Fibroblast of gingiva (primary cell): ENCODE measurements around the gene HSDL1.

Source experiments
- DNase-seq: peaks from one replicate; pipeline ENCODE4 v3.0.0-alpha.2; 2011; ENCODE audit warnings: low read depth

HSDL1 gene

DNA sequence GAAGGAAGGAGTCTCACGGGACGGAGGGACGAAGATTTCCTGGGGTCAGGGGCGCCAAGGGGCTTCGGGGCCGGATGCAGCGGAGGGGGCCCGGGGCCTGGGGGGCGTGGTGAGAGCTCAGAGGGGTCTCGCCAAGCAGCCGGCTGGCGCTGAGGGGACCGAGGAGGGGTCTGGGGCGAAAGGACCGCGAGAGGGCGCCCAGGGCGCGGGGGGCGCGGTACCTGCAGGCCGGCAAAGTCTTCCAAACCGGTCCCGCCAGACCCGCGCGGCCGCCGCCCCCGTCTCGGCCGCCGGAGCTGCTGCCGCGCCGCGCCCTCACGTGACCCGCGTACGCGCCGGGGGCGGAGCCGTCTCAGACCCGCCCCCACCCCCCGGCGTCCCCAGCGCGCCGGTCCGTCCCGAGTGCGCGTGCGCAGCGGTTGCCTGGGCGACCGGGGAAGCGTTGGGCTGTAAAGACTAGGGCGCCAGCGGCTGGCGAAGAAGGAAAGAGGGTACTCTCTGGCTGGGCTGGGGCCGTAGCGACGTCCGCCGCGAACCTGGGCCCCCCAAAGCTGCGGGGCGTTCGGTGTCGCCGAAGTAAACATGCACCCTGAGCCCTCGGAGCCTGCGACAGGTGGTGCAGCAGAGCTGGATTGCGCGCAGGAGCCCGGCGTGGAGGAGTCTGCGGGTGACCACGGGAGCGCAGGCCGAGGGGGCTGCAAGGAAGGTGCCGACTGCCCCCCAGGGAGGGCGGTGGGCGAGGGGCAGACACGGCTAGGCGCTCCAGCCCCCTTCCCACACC is at the start of gene HSDL1, which contains the start of gene DNAAF1:
Gene HSDL1 (minus strand): TSS at position 319 of the 781 bp plus-strand sequence. CDS start 13,856 bp downstream, outside the sequence.
Gene DNAAF1 (plus strand): TSS at position 450 of the 781 bp plus-strand sequence. CDS start 133 bp downstream, at position 583.
- peak; percentile 76 for DNase-seq

DNA sequence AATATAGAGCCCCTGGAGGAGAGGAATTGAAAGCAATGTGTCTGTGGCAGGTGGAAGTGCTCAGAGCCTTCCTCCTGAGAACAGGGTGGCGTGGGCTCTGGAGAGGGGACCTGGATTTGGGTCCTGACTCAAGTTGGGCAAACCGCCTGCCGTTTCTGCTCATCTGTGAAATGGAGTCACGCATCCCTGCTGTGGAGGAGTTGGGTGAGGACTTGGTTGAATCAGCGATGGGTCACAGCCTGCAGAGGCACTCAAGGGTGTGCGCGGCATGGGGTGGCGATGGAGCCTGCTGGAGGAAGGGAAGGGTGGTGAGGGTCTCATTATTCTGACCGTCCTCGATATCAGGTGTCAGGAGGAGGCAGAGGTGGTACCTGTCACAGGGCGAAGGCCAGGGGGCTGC is 49.0 kb upstream of the HSDL1 start:
- DNase-seq, result no peak

GRCh38 chr16:84193480-84193879 is 48.5 kb upstream of the HSDL1 start:
- DNase-seq, result no peak

DNA sequence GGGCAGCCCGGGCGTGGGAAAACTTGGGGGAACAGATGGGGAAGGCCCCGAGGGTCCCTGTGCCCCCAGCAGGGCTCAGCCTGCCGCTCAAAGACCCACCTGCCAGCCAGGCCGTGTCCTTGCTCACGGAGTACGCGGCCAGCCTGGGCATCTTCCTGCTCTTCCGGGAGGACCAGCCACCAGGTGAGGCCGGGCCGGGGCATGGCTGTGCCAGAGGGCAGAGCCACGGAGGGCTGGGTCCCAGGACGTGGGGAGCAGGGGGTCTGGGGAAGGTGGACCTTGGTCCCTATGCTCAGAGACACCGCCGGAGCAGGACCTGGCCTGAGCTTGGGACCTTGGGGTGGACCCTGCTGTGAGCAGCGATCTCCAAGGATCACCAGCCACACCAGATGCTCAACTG is 46.5 kb upstream of the HSDL1 start:
- DNase-seq, result no peak

DNA sequence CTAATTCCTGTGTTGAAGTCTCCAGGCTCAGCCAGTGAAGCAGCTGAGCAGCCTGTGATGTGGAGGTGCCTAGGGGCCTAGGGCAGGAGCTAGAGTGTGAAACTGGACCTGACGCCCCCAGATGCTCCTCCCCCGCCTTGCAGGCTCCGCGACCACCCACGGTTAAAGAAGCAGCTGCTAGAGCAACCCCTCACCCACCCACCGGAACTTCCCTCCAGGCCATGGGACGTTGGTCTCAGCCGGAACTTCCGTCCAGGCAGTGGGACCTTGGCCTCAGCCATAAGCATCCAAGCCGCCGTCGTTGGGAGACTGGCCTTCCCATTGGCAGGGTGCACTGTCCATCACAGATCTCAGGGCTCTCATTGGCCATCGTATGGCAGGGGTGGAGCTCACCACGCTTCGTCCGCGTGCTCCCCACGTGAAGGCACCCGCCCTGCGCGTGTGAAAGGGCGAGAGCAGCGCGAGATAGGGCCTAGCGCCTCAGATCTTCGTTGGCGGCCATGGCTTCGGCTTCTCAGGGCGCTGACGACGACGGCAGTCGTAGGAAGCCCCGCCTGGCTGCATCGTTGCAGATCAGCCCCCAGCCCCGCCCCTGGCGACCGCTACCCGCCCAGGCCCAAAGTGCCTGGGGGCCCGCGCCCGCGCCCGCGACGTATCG is 45.9 kb upstream of the HSDL1 start, which contains the start of gene ADAD2:
Gene ADAD2 (plus strand): TSS at position 427 of the 658 bp plus-strand sequence. CDS start 74 bp downstream, at position 501.
- DNase-seq, result no peak

DNA sequence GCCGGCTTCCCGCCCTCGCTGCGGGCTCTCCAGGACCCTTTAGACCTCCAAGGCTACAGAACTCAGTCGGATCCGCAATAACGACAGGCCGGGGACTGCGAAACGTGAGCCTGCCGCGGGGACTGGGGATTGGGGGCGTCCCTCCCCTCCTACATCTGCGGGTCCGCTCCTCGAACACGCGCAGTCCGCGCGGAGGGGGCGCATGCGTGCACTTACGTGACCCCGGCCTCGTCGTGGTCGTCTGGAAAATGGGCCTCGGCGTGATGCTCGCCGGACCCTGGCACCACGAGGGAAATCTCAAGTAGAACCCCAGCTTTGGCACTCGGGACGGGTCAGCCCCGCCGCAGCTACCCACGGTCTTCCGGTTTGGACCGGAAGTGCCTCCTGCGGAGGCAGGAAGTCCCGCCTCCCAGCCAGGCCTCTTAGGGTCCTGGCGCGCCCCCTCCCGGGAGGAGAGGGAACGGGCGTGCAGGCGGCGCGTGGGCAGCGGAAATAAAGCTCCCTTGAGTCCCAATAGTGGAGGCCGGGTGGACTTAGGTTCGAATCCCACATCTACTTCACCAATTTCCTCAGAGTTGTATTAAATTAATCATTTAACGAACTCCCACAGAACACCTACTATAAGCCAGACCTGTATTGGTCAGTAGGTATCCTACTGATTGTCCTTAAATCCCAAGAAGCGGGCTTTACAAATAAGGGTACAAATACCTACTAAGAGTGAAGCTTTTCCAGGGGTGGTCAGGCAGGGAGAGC is 41.9 kb upstream of the HSDL1 start, which contains the start of gene TAF1C:
Gene TAF1C (minus strand): TSS at position 373 of the 753 bp plus-strand sequence. CDS start 2,069 bp downstream, outside the sequence.
- peak; percentile 94 for DNase-seq

DNA sequence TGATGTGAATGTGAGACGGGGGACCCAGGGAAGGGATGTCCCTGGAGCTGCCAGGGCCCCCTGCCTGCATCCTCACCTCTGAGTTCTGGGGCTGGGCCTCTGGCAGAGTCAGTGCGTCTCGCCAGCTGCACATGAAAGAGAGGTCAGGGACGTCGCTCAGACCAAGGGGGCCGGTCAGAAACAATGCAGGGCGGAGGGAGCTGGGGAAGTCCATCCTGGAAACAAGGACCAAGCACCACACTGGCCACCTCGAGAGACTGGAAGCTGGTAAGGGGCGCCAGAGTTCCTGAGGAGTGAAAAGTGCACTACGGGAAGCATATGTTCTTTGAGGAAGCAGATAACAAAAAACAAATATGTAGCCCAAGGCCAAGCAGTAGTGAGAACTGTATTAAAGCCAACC is 39.8 kb upstream of the HSDL1 start:
- DNase-seq, result no peak

DNA sequence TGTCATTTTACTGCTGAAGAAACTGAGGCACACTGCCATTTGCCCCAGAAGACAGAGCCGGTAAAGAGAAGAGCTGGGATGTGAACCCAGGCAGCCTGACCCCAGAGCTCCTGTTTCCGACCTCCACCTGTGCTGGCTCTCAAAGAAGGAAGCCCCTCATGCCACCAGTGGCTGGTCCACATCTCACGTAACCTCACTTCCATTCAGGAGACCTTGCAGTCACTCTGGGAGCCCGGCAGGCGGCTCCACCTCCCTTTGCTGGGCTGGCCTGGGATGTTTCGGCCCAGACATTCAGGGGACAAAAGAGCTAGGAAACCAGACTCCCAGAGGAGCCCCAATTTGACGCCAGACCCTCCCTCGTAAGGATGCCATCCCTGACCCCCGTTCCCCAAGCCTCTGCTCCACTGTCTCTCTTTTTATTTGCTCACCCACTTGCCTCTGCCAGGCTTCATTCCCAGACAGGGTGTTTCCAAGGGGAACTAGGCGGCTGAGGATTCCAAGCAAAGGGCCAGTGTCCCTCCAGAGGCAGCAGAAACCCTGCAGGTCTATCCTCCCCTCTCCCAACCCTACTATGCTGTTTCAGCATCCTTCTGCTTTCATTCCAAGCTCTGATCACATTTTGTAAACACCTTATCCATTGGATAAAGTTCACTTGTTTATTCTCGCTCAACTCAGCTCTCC is 39.1 kb upstream of the HSDL1 start:
- DNase-seq, result no peak

DNA sequence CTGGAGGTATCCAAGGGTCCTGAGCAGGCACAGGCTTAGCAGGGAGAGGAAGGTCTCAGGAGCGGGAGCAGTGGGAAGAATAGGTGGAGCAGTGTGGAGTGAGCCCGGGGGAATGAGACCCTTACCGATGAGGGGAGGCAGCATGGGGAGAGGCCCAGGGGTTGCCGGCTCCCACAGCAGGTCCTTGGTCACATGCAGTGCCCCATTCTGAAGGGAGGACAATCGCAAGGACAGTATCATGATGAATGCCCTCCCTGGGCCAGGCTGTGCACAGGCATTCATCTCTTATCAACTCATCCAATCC is 38.5 kb upstream of the HSDL1 start:
- DNase-seq, result no peak

DNA sequence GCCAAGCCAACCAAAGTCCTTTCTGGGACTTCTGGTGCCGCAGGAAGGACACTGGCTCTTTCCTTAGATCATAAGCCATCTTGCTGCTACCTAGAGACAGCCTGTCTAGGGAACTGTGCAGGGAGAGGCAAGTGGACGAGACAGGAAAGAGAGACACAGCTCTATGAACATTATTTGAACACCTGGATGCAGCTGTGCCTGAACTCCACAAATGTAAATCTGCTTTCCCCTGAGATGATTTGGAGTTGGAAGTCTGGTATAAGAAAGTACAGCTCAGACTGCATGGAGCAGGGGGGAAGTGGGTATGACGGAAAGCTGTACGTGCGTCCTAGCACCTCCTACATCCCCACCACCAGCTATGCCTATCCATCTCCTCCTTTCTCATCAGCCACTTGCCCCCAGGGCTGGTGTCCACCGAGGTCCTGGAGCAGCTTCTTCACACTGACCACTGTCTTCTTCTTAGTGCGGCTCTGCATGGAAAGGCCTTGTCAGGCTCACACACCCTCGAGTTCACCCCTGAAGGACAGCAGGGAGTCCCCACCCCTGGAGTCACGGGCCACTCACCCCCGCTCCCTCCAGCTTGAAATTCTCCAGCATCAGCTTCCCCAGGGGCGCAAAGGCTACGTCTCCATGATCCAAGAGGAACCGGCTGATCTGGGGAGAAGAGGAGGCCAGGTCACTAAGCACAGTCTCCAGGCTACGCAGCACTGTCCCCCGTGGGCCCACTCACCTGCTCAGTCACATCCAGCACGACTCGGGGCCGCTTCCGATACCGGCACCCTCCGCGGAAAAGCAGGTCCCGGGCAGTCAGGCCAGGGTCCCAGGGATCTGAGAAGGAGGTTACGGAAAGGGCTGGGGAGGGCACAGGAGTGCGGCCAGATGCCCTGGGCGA is 37.9 kb upstream of the HSDL1 start:
- DNase-seq, result no peak

- no peak for DNase-seq
Observed at GRCh38 chr16:84182104-84182503, 37.1 kb upstream of the HSDL1 start.

DNA sequence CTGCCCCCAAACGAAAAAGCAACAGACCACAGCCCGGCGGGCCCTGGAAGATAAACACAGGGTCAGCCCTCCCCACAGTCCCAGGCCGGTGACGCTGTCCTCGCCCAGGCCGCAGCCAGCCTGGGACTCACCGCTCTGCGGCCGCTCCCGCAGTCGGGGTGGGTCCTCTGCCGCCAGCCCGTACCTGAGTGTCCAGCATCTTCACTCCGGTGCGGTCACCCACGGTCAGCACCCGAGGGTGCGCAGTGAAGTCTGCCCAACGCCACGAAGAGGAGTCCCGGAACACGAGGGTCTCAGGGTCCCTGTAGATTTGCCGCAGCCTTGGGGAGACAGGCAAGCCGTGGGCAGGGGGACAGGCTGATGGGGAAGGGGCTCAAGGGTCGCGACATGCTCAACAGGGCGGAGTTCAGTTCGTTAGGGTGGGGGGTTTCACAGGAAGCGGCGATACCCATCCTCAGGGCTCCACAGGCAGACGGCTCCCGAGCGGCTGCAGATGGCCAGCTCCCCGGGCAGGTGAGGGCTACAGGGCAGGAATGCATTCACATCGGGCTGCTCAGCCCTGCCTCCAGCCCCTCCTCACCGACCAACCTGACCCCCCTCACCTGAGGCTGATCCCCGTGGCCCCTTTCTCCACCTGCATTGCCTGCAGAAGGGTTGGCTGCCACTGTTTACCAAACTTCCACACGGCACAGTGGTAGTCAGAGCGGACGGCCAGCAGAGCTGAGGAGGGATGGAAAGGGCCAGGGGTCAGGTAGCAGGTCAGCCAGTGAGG is 36.4 kb upstream of the HSDL1 start:
- DNase-seq, result no peak

DNA sequence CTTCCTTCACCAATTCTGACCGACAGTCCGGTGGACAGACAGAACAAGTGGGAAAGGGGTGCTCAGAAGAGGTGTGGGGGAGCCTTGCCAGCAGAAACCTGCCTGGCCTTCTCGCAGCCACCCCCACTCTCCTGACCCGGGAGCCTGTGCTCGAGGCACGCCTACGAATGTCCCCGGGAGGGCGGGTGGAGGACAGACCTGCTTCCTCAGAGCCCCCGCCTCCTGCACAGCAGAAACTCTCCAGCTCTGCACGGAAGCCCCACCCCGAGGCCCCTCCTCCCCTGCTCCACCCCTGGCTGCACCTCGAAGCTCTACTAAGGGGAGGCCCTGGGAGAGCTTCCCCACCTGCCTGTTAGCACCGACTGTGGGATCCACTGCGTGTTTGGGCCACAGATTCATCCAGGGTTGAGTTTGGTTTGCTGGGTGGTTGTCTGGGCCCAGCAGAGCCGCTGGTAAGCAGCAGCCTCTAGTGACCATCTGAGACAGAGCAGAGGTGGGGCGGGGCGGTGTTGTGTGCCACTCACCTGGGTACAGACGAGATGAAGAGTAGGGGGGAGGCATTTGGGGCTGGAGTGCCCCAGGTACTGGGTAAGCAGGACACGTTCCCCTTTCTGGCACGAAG is 35.7 kb upstream of the HSDL1 start:
- no peak for DNase-seq

- DNase-seq, result no peak
Observed at GRCh38 chr16:84179612-84180320, 34.8 kb upstream of the HSDL1 start.

DNA sequence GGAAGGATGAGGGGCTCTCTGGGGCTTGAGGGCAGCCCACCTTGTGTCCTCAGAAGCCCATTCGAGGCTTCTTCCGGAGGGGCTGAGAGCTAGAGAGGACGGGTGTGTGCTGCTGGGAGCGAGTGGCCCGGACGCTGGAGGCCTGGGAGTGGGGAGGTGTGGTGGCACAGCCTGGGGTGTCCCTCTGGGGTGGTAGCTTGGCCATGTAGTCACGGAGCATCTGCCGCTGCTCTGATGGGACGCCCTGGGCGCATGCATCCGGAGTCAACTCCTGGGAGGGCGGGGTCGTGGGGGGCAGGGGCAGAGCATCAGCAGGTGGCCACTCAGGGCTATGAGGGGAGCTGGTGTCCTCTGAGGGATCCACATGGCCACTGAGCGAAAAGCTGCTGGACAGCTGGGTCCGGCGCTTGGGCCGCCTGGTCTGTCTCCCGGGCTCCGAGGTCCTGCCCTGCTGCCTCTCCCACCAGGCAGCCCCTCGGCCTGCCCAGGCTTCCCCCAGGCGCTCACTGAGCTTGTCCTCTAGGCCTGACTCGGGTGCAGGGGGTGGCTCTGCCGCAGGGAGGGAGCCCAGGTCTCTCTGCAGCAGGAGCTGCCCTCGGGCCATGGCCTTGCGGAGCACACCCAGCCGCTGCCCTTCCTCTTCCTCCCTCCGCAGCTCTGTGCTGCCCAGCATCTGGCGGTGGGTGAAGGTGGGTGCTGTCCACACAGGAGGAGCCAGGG is 34.1 kb upstream of the HSDL1 start:
- no peak for DNase-seq

DNA sequence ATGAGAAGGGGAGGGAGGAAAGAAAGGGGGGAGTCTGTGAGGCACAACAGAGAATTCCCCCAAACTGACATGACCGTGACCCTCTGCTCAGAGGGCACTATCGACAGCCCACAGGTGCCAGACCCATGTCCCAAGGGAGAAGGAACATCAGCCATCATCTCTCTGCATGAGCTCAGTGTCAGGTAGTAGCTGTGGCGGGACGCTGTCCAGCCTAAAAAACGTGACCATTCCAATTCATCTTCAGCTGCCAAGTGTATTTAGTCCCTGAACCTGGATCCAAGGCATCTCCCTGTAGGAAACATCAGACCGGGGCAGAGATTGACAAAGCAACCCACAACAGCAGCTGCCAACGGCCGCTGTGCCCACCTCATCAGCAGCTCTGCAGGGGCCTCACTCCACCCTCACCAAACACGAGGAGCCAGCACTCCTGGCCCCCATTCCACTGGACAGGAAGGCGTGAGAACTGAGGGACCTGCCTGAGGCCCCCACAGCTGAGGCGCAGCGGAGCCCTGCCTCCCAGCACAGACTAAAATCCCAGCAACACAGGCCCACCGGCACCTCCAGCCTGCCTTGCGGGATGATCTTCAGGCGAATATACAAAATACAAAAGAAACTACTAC is 33.3 kb upstream of the HSDL1 start:
- DNase-seq, result no peak

GRCh38 chr16:84177741-84178073 is 32.7 kb upstream of the HSDL1 start:
- DNase-seq, result no peak
